HG02588 (cell line): Measurements from ENCODE around the gene F2RL1.
"Not testable (repeated sequence)": the region's sequence is repeated elsewhere in the genome, so short reads cannot be mapped to it uniquely, and the experiment has no call there.

Source experiments
- ATAC-seq: cut with Tn5 transposase; IDR thresholded peaks from one replicate; pipeline ENCODE4 v1.9.1; 2021; ENCODE audit warnings: mild to moderate bottlenecking, moderate library complexity; ENCODE audit not compliant: unreplicated experiment

Gene F2RL1

DNA sequence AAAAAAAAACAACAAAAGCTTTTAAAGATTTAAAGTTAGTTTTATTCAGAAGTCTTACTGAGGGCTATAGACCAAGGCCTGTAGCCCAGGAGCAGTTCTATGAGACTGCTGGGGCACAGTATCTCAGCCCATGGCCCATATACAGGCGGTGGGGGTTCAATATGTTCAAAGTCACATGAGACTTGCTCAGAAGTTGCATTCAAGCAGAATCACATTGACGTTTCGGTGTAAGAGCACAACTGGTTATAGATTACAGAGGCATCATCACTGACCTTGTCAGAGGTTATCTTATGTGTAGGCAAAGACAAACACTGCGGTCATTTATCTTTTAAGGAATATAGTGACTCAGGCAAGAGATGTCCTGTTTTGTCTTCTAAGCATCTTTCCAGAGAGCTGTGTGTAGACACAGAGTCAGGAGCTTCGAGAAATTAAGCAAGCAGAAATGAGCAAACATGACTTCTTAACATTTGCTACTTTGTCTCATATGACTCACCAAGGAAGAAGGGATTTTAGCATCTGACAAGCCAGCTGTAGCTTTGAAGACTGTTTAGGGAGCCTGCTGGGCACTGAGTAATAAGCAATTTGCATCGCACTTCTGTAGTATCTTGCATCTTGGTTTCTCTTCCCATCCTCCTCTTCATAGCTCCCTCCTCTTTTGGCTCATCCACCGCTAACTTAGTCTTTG lies 12.9 kb upstream of the F2RL1 start:
- ATAC-seq = no peak

DNA sequence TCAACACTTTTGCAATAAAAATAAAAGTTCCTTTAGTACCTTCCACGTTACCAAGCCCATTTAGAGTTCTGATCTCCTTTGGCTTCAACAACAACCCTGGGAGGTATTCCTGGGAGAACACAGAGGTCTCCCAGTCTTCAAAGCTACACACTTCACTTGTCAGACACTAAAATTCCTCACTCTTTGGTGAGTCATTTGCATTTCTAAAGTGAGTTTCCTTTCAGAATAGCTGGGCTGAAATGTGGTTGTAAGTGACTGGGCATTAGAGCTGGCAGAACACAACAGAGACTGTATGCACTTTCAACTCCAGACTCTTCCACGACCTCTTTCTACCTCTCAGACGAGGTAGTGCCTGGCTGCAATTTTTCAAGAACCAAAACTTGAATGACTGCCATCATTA lies 11.5 kb upstream of the F2RL1 start:
- ATAC-seq = no peak

DNA sequence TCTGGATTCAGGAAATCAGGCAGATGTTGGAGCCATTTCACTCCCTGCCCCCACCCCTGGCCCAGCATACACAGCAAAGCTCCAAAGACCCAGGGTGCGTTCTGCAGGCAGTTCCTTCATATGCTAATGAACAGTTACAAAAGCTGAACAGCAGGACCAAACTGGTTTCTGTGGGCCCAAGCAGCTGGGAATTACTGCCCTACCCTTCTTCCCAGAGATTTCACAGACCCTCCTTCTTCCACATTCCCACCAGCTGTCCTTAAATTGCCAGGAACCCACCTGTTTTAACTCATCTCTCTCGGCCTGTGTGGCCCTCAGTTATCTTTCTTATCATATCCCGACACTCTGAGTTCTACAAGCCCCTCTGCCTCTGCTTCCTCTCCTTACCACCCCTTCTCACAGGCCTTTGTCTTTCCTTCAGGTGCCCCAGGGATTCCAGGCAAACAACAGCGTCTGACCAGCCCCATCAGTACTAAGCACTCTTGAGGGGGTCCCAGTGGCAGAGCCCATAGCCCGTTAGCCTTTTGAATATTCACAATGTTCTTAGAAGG lies 10.6 kb upstream of the F2RL1 start:
- ATAC-seq = no peak

DNA sequence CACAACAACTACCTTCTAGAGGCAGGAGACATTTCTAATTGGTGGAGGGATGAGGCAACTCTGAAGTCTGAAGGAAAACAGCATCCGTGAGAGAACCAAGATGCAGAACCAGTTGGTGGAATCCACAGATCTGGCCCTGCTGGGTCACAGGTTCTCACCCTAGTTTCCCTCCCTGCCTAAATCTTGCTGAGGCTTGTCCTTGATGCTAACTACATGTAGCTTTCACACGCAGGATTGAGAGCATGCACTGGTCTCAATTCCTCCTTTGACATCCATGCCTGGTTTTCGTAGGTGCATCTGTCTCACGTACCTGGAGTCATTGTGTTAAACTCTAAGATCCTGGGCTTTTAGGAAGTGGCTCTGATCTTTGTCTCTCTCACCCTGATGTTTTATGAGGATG lies 9.7 kb upstream of the F2RL1 start:
- ATAC-seq = no peak

DNA sequence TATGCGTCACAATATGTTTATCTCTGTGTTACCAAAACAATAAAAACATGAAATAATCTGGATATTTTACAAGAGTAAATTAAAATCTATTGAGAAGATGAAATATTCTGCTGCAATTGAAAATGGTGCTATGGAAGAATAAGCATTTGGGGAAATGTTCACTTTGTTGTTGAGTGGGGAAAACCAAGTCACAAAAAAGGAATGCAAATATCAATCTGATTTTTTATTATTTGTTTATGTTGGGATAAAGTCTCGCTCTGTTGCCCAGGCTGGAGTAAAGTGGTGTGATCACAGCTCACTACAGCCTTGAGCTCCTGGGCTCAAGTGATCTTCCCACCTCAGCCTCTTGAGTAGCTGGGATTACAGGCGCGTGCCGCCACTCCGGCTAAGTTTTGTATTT lies 8.6 kb upstream of the F2RL1 start:
- no peak for ATAC-seq

DNA sequence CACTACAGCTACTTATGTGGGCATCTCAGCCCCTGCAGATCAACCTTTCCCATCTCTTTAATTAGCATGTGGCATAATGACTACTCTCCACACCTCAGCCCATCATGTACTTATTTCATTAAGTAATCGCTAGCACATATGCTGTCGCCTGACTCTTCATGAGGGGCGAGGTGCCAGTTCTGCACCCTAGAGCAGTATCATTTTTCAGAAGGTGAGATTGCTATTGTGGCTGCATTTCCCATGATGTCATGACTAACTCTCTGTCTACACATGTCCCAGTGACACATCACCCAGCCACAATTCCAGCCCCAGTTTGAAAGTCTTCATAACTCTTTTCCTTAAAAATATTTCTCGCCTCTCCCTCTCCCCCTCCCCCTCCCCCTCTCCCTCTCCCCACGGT lies 7.6 kb upstream of the F2RL1 start:
- no peak for ATAC-seq

DNA sequence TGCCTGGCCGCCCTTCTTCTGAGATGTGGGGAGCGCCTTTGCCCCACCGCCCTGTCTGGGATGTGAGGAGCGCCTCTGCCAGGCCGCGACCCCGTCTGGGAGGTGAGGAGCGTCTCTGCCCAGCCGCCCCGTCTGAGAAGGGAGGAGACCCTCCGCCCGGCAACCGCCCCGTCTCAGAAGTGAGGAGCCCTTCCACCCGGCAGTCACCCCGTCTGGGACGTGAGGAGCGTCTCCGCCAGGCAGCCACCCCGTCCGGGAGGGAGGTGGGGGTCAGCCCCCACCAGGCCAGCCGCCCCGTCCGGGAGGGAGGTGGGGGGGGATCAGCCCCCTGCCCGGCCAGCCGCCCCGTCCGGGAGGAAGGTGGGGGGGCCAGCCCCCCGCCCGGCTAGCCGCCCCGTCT lies 6.6 kb upstream of the F2RL1 start:
- ATAC-seq = not testable (repeated sequence)

DNA sequence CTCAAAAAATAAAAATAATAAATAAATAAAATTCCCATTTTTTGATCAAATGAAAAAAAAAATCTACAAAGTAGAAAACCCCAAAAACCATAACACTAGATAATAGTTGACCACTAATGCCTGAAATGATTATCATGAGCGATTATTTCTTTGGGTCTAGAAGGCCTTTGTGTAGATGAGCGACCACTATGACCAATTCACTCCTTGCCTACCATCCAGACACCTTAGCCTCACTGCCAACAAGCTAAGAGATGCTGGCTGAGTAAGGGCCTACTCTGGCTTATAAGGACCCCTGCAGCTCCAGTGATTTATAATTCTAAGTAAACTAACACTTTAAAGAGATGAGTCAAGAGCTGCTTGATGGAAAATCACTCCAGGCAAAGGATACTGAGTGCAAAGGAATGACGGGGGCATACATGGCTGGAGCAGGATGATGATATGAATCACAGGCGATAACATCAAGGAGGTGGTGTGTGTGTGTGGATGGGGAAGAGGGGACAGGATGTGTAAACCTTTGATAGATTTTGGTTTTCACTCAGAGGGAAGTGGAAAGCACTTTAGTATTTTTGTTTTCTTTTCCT lies 4.8 kb upstream of the F2RL1 start:
- no peak for ATAC-seq

DNA sequence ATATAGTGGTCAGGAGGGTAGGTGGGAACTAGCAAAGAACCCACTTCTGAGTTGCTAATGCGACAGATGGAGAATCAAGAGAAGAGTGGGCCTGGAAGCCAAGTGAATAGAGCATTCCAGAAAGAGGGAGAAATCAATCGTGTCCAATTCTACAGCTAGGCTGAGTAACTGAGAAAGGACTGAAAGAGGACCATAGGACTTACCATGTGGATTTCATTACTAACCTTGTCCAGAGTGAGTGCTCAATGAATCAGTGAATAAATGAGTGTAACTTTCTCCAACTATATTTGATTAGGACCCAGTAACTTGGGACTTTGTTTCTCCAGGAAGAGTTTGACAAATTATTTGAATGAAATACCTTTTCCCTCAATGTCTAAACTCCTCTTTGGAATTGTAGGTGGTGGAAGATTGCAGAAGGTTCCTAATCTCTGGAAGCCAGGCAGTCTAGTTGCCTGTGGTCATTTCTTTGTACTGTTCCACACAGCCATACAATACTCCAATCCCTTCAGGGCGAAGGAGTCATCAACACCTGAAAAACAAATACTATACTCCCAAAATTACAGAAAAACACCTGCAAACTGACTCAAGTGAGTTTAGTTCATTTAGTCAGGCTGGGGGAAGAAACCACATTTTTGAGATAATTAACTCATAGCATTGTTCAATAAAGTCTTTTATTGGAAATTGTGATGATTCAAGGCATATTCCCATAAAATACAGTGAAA lies 2.6 kb upstream of the F2RL1 start:
- ATAC-seq = no peak

DNA sequence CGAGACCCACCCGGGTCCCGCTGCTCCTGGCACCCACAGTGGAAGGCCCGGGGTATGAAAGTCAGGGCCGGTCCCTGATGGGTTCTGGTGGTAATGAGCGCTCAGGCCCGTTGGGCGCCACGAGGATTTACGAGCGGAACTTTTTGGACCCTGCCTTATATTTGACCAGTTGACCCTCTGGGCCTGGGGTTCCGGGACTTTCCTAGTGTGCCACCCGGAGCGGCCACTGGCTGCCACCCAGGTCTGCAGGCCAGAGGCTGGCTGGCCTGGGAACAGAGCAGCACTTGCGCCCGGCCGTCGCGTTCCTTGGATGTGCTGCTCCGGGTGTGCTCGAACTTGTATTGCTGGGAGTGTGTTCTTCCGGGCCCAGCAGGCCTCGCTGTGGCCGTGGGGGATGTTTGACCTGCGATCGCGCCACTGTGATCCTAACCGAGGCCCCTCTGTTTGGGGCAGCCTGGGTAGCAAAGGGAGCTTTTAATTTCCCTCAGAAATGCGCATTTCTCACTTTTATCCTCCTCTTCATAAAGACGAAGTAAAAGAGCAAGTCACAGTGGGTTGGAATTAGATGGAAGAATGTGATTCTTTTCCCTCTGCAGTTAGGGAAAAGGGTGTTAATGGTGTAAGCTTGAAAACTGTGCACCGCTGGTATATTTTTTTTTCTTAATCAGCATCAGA lies 1.2 kb downstream of the F2RL1 start:
- ATAC-seq = no peak

DNA sequence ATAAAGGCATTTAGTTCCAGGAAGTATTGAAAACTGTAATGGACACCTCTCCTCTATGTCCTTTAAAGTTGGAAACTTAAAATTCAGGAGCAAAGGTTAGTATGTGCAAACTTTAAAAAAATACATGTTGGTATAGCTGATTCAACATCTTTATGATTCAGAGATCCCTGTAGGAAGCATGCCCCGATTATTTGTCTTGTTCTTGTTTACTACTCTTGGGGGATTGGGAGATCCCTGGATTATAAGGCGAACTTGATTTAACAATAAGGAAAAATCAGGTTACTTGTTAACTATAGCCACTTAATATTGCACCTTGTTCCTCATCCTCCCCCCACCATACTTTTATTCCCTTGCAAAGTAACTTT lies 1.7 kb downstream of the F2RL1 start:
- ATAC-seq = no peak

DNA sequence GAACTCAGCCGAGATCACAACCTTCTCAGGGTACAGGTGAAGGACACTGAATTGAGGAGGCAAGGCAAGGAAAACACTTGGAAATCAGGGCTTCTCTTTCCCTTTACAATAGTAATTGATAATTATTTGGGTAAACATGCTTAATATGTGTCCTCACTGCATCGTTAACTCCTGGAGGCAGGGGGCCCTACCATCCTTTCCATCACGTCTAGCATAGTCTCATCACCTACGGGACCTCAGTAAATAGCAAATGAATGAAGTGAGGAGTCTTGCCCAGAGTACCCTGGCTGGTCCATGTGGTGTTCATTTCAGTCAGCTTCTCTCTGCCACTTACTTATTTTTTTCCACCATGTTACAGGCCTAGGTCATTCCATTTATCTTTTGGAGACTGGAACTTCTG lies 2.3 kb downstream of the F2RL1 start:
- no peak for ATAC-seq

DNA sequence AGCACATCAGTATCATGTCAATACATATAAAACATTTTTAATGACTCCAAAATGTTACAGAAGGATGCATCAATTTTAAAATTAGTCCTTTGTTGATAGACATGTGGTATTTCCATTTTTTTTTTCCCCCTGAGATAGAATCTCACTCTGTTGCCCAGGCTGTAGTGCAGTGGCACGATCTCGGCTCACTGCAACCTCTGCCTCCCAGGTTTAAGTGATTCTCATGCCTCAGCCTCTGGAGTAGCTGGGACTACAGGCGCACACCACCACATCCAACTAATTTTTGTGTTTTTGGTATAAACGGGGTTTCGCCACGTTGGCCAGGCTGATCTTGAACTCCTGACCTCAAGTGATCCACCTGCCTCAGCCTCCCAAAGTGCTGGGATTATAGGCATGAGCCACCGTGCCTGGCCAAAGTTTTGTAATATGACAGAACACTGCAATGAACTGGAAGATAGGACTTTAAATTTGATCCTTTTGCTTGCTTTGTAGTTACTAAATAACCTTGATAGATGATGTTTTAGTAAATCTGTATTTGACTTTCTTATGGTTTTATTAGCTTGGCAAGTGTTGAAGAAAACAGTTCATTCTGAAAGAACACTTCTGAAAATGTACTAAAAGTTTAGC lies 3.4 kb downstream of the F2RL1 start:
- not testable (repeated sequence) for ATAC-seq

DNA sequence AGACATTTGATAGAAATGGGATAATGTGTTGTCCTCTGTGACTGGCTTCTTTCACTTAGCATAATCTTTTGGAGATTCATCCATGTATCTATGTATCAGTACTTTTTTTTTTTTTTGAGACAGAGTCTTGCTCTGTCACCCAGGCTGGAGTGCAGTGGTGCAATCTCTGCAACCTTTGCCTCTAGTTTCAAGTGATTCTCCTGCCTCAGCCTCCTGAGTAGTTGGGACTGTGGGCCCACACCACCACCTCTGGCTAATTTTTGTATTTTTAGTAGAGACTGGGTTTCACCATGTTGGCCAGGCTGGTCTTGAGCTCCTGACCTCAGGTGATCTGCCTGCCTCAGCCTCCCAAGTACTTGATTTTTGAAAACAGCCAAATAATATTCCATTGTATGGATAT lies 7.6 kb downstream of the F2RL1 start:
- not testable (repeated sequence) for ATAC-seq

DNA sequence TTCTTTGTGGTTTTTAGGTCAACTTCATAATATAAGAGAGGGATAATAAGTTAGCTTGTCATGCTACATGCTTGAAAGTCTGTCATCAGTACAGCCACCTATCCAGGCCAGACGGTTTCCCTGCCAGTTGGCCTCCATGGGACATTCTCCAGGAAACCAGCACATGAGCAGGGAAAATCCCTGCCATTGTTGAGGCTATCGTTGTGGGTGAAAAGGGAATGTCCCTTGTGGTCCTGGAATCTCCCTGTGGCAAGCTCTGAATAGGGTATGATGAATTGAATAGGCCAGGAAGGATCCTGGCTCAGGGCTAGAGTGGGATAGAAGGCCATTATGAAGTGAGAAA lies 12.3 kb downstream of the F2RL1 start:
- no peak for ATAC-seq

DNA sequence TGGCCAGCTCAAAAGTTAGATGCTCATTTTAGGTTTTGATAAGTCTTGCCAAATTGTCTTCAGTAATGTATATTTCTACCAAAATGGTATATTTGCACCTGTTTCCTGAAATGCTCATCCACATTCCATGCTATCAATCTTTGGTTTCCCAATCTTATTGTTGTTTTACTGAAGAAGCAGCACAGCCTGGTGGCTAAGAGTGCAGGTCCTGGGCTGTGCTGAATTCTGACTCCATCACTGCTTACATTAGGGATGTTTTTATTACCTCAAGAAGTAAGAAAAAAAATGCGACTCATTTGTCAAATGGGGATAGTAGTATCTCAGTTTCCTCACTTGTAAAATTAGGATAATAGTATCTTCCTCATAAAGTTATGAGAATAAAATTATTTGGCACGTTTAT lies 17.4 kb downstream of the F2RL1 start:
- ATAC-seq = no peak

DNA sequence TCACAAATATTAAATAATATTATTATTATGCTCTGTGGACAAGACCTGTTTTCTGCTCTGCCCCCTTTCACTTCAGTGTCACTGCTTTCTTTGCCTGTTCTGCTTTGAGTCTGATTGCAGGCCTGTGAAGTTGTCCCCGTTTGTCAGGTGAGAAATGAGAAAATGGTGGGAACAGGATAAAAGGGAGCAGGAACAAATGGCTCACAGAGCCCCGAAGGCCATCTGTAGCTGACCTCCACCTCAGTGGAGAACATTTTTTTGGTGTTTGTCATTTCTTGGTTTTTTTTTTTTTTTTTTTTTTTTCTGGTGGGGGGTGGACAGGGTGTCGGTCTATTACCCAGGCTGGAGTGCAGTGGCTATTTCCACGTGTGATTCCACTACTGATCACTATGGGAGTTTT lies 17.8 kb downstream of the F2RL1 start:
- no peak for ATAC-seq

DNA sequence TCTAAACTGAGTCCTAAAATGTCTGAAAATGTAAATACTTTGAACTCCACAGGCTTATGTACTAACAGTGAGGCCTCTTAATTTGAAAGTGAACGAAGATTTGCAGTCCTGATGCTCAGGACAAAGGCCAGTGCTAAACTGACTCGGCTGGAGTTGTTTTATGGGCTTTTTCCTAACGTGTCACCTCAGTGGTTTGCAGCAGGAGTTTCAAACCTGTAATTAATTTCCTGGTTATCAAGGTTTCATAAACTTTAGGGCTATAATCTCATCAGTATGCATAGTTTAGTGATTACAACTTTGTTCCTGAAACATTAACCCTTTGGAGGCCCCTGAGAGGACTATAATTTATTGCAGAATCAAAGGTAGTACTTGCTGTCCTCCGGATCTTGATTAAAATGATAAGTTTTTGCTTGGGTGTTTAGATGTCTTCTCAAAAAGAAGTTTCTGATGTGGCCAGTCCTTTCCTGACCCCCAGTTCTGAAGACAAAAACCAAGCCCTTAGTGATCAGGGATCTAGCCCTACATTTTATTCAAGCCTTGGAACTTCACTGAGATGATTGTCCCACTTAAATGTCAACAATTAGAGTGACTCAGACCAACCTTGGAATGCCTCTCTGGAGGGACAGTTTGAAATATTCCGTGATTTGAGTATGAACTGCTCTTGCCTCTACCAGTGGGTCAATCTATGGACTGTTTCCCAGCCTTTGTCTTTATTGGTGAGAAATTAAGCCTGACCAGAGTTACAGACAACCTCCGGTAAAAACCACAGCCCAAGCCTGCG lies 19.8 kb downstream of the F2RL1 start:
- ATAC-seq = no peak

DNA sequence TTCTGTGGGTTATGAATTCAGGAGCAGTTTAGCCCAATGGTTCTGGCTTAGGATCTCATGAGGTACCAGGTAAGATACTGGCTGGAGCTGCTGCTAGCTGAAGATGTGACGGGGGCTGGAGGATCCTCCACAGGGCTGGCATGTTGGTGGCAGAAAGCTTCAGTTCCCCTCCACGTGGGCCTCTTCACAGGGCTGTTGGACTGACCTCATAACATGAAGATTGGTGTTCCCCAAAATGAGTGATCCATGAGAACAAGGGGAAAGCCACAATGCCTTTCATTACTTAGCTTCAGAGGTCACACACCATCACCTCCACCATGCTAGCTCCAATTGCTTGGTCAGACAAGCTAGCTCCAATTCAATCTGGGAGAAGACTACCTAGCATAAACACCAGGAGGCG lies 22.5 kb downstream of the F2RL1 start:
- ATAC-seq = no peak

DNA sequence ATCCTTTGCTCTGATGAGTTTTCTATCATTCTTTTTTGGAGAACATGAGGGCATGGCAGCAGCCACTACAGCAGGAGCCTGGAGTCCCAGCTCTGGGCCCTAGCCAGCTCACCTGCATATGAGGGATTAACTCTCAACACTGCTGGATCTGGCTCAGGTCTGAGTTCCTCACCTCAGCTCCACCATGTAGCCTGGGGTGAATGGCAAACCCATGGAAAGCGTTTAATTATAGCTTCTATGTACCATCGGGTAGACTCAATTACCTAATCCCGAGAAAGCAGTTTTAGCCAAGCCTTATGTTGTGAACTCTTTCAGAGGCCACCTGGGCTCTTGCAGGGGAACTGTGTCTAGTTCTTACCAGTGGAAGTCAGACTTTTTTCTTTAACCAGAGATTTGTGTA lies 27.1 kb downstream of the F2RL1 start:
- no peak for ATAC-seq
